PC-3 (cell line): ENCODE results near the gene STX17.

ENCODE experiments used
- CTCF ChIP-seq: fragments of 300-600 bp; sonication (generic); conservative IDR thresholded peaks from 2 replicates; pipeline ENCODE4 v1.5.1; 2017; ENCODE audit warnings: antibody characterized with exemption, low read depth, mild to moderate bottlenecking, low read length
- EZH2phosphoT487 ChIP-seq: fragments of 300-600 bp; sonication (generic); IDR thresholded peaks from 2 replicates; pipeline ENCODE4 v1.6.1; 2018; ENCODE audit warnings: mild to moderate bottlenecking, antibody characterized with exemption, low read length, borderline replicate concordance

GRCh38 chr9:99936947-99937587 lies 30.6 kb downstream of the STX17 start:
- TF ChIP-seq CTCF (no peak), EZH2phosphoT487 (no peak)
